ENCODE measurements around the gene HERC2. TPM values are rescaled to one million over a fixed set of nuclear protein-coding genes. Genes with fewer than 3 reads are reported as not detected.
A peak's percentile ranks its signal among the peaks of the same experiment; 100 is the strongest.
"Not testable (repeated sequence)": the region's sequence is repeated elsewhere in the genome, so short reads cannot be mapped to it uniquely, and the experiment has no call there.

Gene HERC2
- total RNA-seq, 2 experiments from 2014 or later = 36.0 to 36.5 TPM

GRCh38 chr15:28123408-28124023 lies 198.5 kb downstream of the HERC2 start:
- Mint-ChIP-seq H3K4me1 (ENCODE audit: low read depth) (peaks cover 12% of the 10 kb centered on the region), H3K27me3 (no peaks in the 10 kb centered on the region), H3K4me3 (no peak overlapping the region), H3K36me3 (ENCODE audit: low read depth) (peaks cover 60% of the 10 kb centered on the region), H3K27ac (no peak overlapping the region), H3K9me3 (no peaks in the 10 kb centered on the region)
- ChIA-PET CTCF (no interaction called here), POLR2A (no interaction called here)
- Histone ChIP-seq H3K27ac (ENCODE audit: low read depth in 1 of 2, low read length in 2 of 2) (no peak overlapping the region), H3K36me3 (ENCODE audit: insufficient read depth, low read length) (peaks cover 66% of the 10 kb centered on the region), H3K27me3 (ENCODE audit: control insufficient read depth in 1 of 2, insufficient read depth in 2 of 2, low read length in 2 of 2) (no peaks in the 10 kb centered on the region), H3K4me3 (ENCODE audit: low read length) (no peak overlapping the region), H3K9me3 (ENCODE audit: control insufficient read depth in 1 of 2, insufficient read depth in 1 of 2, low read length in 2 of 2) (no peaks in the 10 kb centered on the region), H3K4me1 (ENCODE audit: insufficient read depth, low read length) (peaks cover 15% of the 10 kb centered on the region)
- TF ChIP-seq CTCF (IDR thresholded peaks at IDR 0.05) = peak; percentile 47
- DNase-seq (peak in 11 of 14 experiments; percentile 13 to 78 (median 43)), ATAC-seq (ENCODE audit: poor library complexity) (peak; percentile 57)
- intact Hi-C loops (cut with DNase I, micrococcal nuclease) = loop anchor here (1.0 to 2.0 kb wide), 2 partner anchors 37 kb away; no protein-coding TSS in a partner anchor

GRCh38 chr15:28122038-28122949 lies 199.7 kb downstream of the HERC2 start:
- H3K27me3 ChIP-seq (ENCODE audit: control insufficient read depth in 1 of 2, insufficient read depth in 2 of 2, low read length in 2 of 2) = no peaks in the 10 kb centered on the region
- no peak overlapping the region for H3K4me3 ChIP-seq (ENCODE audit: low read length)
- no peak for TF ChIP-seq CTCF (IDR thresholded peaks at IDR 0.05)
- no peak overlapping the region for H3K27ac ChIP-seq (ENCODE audit: low read depth in 1 of 2, low read length in 2 of 2)
- intact Hi-C loops (cut with DNase I, micrococcal nuclease) = loop anchor here in 1 of 2 experiments (2.0 kb wide), 1 partner anchor 35 kb away; no protein-coding TSS in a partner anchor
- peaks cover 61% of the 10 kb centered on the region for H3K36me3 Mint-ChIP-seq (ENCODE audit: low read depth)
- peaks cover 10% of the 10 kb centered on the region for H3K4me1 ChIP-seq (ENCODE audit: insufficient read depth, low read length)
- POLR2A ChIA-PET = no interaction called here
- no peak overlapping the region for H3K4me3 Mint-ChIP-seq
- no peaks in the 10 kb centered on the region for H3K9me3 Mint-ChIP-seq
- peaks cover 12% of the 10 kb centered on the region for H3K4me1 Mint-ChIP-seq (ENCODE audit: low read depth)
- H3K9me3 ChIP-seq (ENCODE audit: control insufficient read depth in 1 of 2, insufficient read depth in 1 of 2, low read length in 2 of 2) = no peaks in the 10 kb centered on the region
- CTCF ChIA-PET = no interaction called here
- no peaks in the 10 kb centered on the region for H3K27me3 Mint-ChIP-seq
- ATAC-seq (ENCODE audit: poor library complexity) (no peak), DNase-seq (no peak)
- H3K27ac Mint-ChIP-seq = no peak overlapping the region
- peaks cover 62% of the 10 kb centered on the region for H3K36me3 ChIP-seq (ENCODE audit: insufficient read depth, low read length)

GRCh38 chr15:28121577-28121976 lies 200.4 kb downstream of the HERC2 start:
- peaks cover 12% of the 10 kb centered on the region for H3K4me1 Mint-ChIP-seq (ENCODE audit: low read depth)
- CTCF ChIA-PET; H3K9me3 ChIP-seq (ENCODE audit: control insufficient read depth in 1 of 2, insufficient read depth in 1 of 2, low read length in 2 of 2); H3K27me3 Mint-ChIP-seq; H3K4me3 Mint-ChIP-seq; H3K27ac ChIP-seq (ENCODE audit: low read depth in 1 of 2, low read length in 2 of 2); POLR2A ChIA-PET; H3K9me3 Mint-ChIP-seq; ATAC-seq (ENCODE audit: poor library complexity); DNase-seq; H3K27me3 ChIP-seq (ENCODE audit: control insufficient read depth in 1 of 2, insufficient read depth in 2 of 2, low read length in 2 of 2); H3K27ac Mint-ChIP-seq; intact Hi-C loops (cut with DNase I, micrococcal nuclease); H3K4me3 ChIP-seq (ENCODE audit: low read length); H3K4me1 ChIP-seq (ENCODE audit: insufficient read depth, low read length): not testable (repeated sequence)
- H3K36me3 Mint-ChIP-seq (ENCODE audit: low read depth) = peaks cover 64% of the 10 kb centered on the region
- peaks cover 68% of the 10 kb centered on the region for H3K36me3 ChIP-seq (ENCODE audit: insufficient read depth, low read length)

Data from CD4-positive, alpha-beta T cell (primary cell).